Raji (cell line): ENCODE results near the gene DENND1A.

ENCODE experiments used
- POLR2A ChIP-seq: IDR thresholded peaks from 2 replicates; pipeline ENCODE4 v1.6.1; 2011; ENCODE audit warnings: low read depth, low read length, control low read depth; ENCODE audit not compliant: insufficient read depth

The DENND1A gene

GRCh38 chr9:123749580-123750202 lies 180.2 kb downstream of the DENND1A start:
- TF ChIP-seq POLR2A: no peak

- TF ChIP-seq POLR2A: no peak
Measured at GRCh38 chr9:123746765-123747164, 183.2 kb downstream of the DENND1A start.

GRCh38 chr9:123745933-123746332 lies 184.0 kb downstream of the DENND1A start:
- TF ChIP-seq POLR2A: no peak

- no peak for TF ChIP-seq POLR2A
Measured at GRCh38 chr9:123745451-123745850, 184.5 kb downstream of the DENND1A start.

- TF ChIP-seq POLR2A: no peak
Measured at GRCh38 chr9:123743737-123744136, 186.2 kb downstream of the DENND1A start.

- TF ChIP-seq POLR2A: no peak
Measured at GRCh38 chr9:123742009-123742767, 187.7 kb downstream of the DENND1A start.

GRCh38 chr9:123741214-123741613 lies 188.7 kb downstream of the DENND1A start:
- no peak for TF ChIP-seq POLR2A

- no peak for TF ChIP-seq POLR2A
Measured at GRCh38 chr9:123739902-123740301, 190.0 kb downstream of the DENND1A start.

- TF ChIP-seq POLR2A: no peak
Measured at GRCh38 chr9:123739387-123739786, 190.5 kb downstream of the DENND1A start.

GRCh38 chr9:123738648-123739047 lies 191.3 kb downstream of the DENND1A start:
- no peak for TF ChIP-seq POLR2A

- no peak for TF ChIP-seq POLR2A
Measured at GRCh38 chr9:123735376-123735775, 194.6 kb downstream of the DENND1A start.

GRCh38 chr9:123727332-123727731 lies 202.6 kb downstream of the DENND1A start:
- TF ChIP-seq POLR2A: no peak

GRCh38 chr9:123725389-123725788 lies 204.5 kb downstream of the DENND1A start:
- TF ChIP-seq POLR2A: no peak

- no peak for TF ChIP-seq POLR2A
Measured at GRCh38 chr9:123724211-123724796, 205.6 kb downstream of the DENND1A start.

GRCh38 chr9:123723135-123723875 lies 206.6 kb downstream of the DENND1A start:
- no peak for TF ChIP-seq POLR2A
